C4-2B (cell line): ENCODE measurements around the gene METTL13.

Experiments used
- CTCF ChIP-seq: fragments of 450-650 bp; conservative IDR thresholded peaks from 2 replicates; pipeline ENCODE4 v1.5.1; 2017; ENCODE audit warnings: mild to moderate bottlenecking
- ZFX ChIP-seq: fragments of 450-650 bp; IDR thresholded peaks from 2 replicates; pipeline ENCODE4 v1.6.1; 2017

GRCh38 chr1:171841931-171842761, 60.7 kb downstream of the METTL13 start:
- TF ChIP-seq CTCF (no peak), ZFX (no peak)
